Measurements from ENCODE around the gene ITPA.

ITPA gene

GRCh38 chr20:3222635-3223600 lies 13.6 kb downstream of the ITPA start:
- TF ChIP-seq, protein P1, sequence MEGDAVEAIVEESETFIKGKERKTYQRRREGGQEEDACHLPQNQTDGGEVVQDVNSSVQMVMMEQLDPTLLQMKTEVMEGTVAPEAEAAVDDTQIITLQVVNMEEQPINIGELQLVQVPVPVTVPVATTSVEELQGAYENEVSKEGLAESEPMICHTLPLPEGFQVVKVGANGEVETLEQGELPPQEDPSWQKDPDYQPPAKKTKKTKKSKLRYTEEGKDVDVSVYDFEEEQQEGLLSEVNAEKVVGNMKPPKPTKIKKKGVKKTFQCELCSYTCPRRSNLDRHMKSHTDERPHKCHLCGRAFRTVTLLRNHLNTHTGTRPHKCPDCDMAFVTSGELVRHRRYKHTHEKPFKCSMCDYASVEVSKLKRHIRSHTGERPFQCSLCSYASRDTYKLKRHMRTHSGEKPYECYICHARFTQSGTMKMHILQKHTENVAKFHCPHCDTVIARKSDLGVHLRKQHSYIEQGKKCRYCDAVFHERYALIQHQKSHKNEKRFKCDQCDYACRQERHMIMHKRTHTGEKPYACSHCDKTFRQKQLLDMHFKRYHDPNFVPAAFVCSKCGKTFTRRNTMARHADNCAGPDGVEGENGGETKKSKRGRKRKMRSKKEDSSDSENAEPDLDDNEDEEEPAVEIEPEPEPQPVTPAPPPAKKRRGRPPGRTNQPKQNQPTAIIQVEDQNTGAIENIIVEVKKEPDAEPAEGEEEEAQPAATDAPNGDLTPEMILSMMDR (IDR thresholded peaks at IDR 0.05; ENCODE audit: control extremely low read depth, extremely low read depth, low read depth, missing control alignments), result no peak
- peak; percentile 74 for DNase-seq (ENCODE audit: extremely low spot score)
- ChIA-PET POLR2A (interaction anchor here (0.6 kb wide), 1 partner anchor 71 kb away, joined by 3 read pairs; no protein-coding TSS in a partner anchor), CTCF (interaction anchor here (0.8 to 3.1 kb wide), 6 partner anchors 12 to 169 kb away, joined by 3 to 16 read pairs (median 5); partner anchors contain the start of gene ITPA)

- DNase-seq (ENCODE audit: extremely low spot score), result no peak
- ChIA-PET CTCF (interaction anchor here (0.8 to 3.1 kb wide), 5 partner anchors 13 to 93 kb away, joined by 3 to 16 read pairs (median 5); partner anchors contain the start of gene ITPA), POLR2A (no interaction called here)
- TF ChIP-seq, protein P1 (IDR thresholded peaks at IDR 0.05; ENCODE audit: control extremely low read depth, extremely low read depth, low read depth, missing control alignments), result no peak
Observed at GRCh38 chr20:3223651-3223993, 14.3 kb downstream of the ITPA start.

DNA sequence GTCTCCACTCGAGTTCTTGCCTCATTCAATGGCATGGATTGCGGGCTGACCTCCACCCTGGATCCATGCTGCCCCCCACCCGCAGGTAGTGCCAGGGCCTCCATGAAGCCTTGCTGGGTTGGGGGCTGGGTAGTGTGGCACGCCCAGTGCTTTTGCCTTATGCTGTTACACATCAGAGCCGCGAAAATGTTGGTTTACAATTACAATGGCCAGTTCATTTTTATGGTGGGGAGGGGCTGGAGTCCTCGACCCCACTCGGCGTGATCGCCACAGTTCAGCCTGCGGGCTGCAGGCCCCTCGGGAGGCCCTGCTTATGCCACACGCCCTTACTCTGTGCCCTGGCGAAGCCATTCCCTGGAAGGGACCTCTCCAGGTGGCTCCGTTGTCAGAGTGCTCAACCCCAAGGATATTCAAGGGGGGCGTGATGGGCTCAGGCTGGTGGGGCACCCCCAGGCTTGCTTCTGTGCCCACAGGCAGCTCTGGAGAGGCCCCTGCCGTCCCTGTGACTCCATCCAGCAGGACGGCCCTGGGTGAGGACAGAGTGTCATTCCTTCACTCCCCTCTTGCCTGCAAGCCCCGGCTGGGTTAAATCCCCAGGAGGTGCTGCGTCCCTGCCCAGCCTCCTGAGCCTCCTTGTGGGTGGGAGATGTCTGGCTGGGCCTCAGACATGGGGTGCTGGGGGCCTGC lies 14.8 kb downstream of the ITPA start:
- POLR2A ChIA-PET, result no interaction called here
- TF ChIP-seq, protein P1 (IDR thresholded peaks at IDR 0.05; ENCODE audit: control extremely low read depth, extremely low read depth, low read depth, missing control alignments), result no peak
- CTCF ChIA-PET, result interaction anchor here (0.6 to 3.1 kb wide), 6 partner anchors 14 to 177 kb away, joined by 3 to 16 read pairs (median 4); partner anchors contain the start of gene ITPA
- no peak for DNase-seq (ENCODE audit: extremely low spot score)

GRCh38 chr20:3224681-3225421 lies 15.6 kb downstream of the ITPA start:
- TF ChIP-seq, protein P1 (IDR thresholded peaks at IDR 0.05; ENCODE audit: control extremely low read depth, extremely low read depth, low read depth, missing control alignments), result no peak
- ChIA-PET CTCF (interaction anchor here (0.6 to 1.4 kb wide), 3 partner anchors 52 to 176 kb away, joined by 3 read pairs; no protein-coding TSS in a partner anchor), POLR2A (interaction anchor here (1.1 kb wide), 1 partner anchor 18 kb away, joined by 7 read pairs; no protein-coding TSS in a partner anchor)
- no peak for DNase-seq (ENCODE audit: extremely low spot score)

GRCh38 chr20:3226093-3226492 lies 16.8 kb downstream of the ITPA start:
- TF ChIP-seq, protein P1 (IDR thresholded peaks at IDR 0.05; ENCODE audit: control extremely low read depth, extremely low read depth, low read depth, missing control alignments), result no peak
- POLR2A ChIA-PET, result interaction anchor here (1.1 kb wide), 1 partner anchor 17 kb away, joined by 7 read pairs; no protein-coding TSS in a partner anchor
- CTCF ChIA-PET, result no interaction called here
- DNase-seq (ENCODE audit: extremely low spot score), result no peak

Measured in GM10248 (cell line).